K562 (cell line): ENCODE data around the gene NEK1.

ENCODE experiments used
- MIER1 ChIP-seq: fragments of 450-650 bp; IDR thresholded peaks from 2 replicates; pipeline ENCODE4 v1.6.1; 2016; ENCODE audit warnings: antibody characterized with exemption, mild to moderate bottlenecking, low read depth
- NR4A1 ChIP-seq, 2 experiments: fragments of 250-450 bp in 1 of 2; fragments of 450-650 bp in 1 of 2; sonication (Bioruptor Pico) in 1 of 2; IDR thresholded peaks; 2 replicates each; pipeline versions ENCODE4 v1.4.0 to v1.6.1; 2016 to 2020; ENCODE audit warnings: mild to moderate bottlenecking in 2 of 2, missing compliant biosample characterization in 1 of 2, missing genetic modification characterization in 1 of 2, moderate library complexity in 1 of 2
- POLR2A ChIP-seq: fragments of 450-650 bp; conservative IDR thresholded peaks from 2 replicates; pipeline ENCODE4 v1.6.1; 2016
- SMAD2 ChIP-seq: fragments of 150-350 bp; IDR thresholded peaks from 2 replicates; pipeline ENCODE4 v1.6.1; 2014; ENCODE audit warnings: low read depth, mild to moderate bottlenecking, low read length
- SRF ChIP-seq, 2 experiments: fragments of 250-450, 450-650 bp in 1 of 2; sonication (Bioruptor Pico) in 1 of 2; sonication (generic) in 1 of 2; formaldehyde crosslinking; IDR thresholded peaks; 2 replicates each; pipeline versions ENCODE4 v1.5.0 to v1.5.1; 2020 to 2022; ENCODE audit warnings: mild to moderate bottlenecking in 1 of 2, missing genetic modification reagents in 1 of 2
- ZNF212 ChIP-seq: fragments of 450-650 bp; formaldehyde crosslinking; IDR thresholded peaks from 2 replicates; pipeline ENCODE4 v1.4.0; 2020; ENCODE audit warnings: mild to moderate bottlenecking

DNA sequence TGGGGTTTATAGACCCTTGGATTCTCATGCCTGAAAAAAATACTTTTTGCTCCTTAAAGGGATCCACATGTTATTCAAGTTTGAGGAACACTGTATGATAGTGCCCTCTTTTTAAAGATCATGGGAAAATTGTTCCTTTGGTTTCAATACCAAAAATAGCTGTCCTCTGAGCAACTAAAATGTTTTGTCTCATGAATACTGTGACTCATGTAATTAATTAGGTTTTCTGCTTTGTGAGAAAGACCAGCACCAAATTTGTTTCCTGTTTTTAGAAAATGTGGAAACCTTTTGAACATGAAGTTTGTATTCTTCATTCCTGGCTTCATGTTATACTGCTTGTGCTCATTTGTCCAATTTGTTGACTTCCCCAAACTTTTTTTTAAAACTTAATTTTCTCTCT lies 214.1 kb downstream of the NEK1 start:
- TF ChIP-seq NR4A1 (CRISPR knock-in tag; IDR thresholded peaks at IDR 0.05) (no peak), NR4A1 (tag; IDR thresholded peaks at IDR 0.05) (no peak), POLR2A (no peak), SMAD2 (no peak), MIER1 (no peak), ZNF212 (no peak), SRF (CRISPR knock-in tag; IDR thresholded peaks at IDR 0.05) (no peak)
